GM12878 (cell line): ENCODE results near the gene ANAPC16. TPM values are rescaled to one million over a fixed set of nuclear protein-coding genes. Genes with fewer than 3 reads are reported as not detected.

Source experiments
- ATAC-seq: fragments of 200-7000 bp; cut with Tn5 transposase; 3 replicates; pipeline ENCODE4 v1.9.1; 2020; ENCODE audit warnings: mild to moderate bottlenecking, moderate library complexity
- BruUV-seq: library from RNA; stranded (reverse); fragments of 400-500 nt; replicated peaks from 2 replicates; lab custom pipeline; 2021; lab: Mats Ljungman, UMichigan
- CTCF ChIA-PET: fragments of 300-600 bp; sonication (Branson Sonifier 250); formaldehyde crosslinking; extraction: SDS; loops from one replicate; lab custom pipeline; 2021; ENCODE audit warnings: inconsistent platforms; lab: Yijun Ruan, JAX
- POLR2A ChIA-PET: fragments of 350-600 bp; formaldehyde crosslinking; extraction: SDS; loops from one replicate; lab custom pipeline; 2021; ENCODE audit warnings: inconsistent platforms; lab: Charles Lee
- RAD21 ChIA-PET: fragments of 300-600 bp; sonication (Branson Sonifier 250); formaldehyde crosslinking; loops from one replicate; lab custom pipeline; 2023; ENCODE audit warnings: antibody characterized with exemption; ENCODE audit not compliant: unreplicated experiment; lab: Charles Lee
- SMC1A ChIA-PET: fragments of 300-600 bp; sonication (Branson Sonifier 250); formaldehyde crosslinking; loops from one replicate; lab custom pipeline; 2023; ENCODE audit not compliant: unreplicated experiment, uncharacterized antibody; lab: Charles Lee
- DNase-seq: peaks from one replicate; pipeline ENCODE4 v3.0.0-alpha.2; 2011; ENCODE audit warnings: low read depth, low spot score
- FAIRE-seq: peaks from 3 replicates; lab custom pipeline; 2011; peaks lifted over from hg19 to GRCh38; lab: Jason Lieb, UNC
- H2AFZ ChIP-seq: 2 replicates; pipeline ENCODE4 v1.6.0; 2011; ENCODE audit warnings: low read depth, low read length, control low read depth; ENCODE audit not compliant: control insufficient read depth
- H3K27ac ChIP-seq: 2 replicates; pipeline ENCODE4 v1.5.1; 2011; ENCODE audit warnings: control low read depth; ENCODE audit not compliant: control insufficient read depth, insufficient read depth
- H3K27me3 ChIP-seq, 2 experiments: replicated peaks in 1 of 2; 2 replicates each; pipeline versions ENCODE4 v1.6.0 to v1.6.1; 2011; ENCODE audit warnings: low read length in 1 of 2; ENCODE audit not compliant: control insufficient read depth in 2 of 2, insufficient read depth in 2 of 2
- H3K36me3 ChIP-seq, 2 experiments: 2 replicates each; pipeline ENCODE4 v1.5.1; 2011; ENCODE audit warnings: low read length in 1 of 2; ENCODE audit not compliant: control insufficient read depth in 2 of 2, insufficient read depth in 2 of 2
- H3K4me1 ChIP-seq: 2 replicates; pipeline ENCODE4 v1.6.1; 2011; ENCODE audit warnings: mild to moderate bottlenecking, low read length, moderate library complexity, mixed read lengths; ENCODE audit not compliant: control insufficient read depth, insufficient read depth
- H3K4me2 ChIP-seq: 2 replicates; pipeline ENCODE4 v1.6.0; 2011; ENCODE audit warnings: control low read depth; ENCODE audit not compliant: control insufficient read depth, insufficient read depth
- H3K4me3 ChIP-seq: fragments of 200-600 bp; sonication (generic); 2 replicates; pipeline ENCODE4 v1.5.1; 2016
- H3K79me2 ChIP-seq: 2 replicates; pipeline ENCODE4 v1.6.0; 2011; ENCODE audit warnings: low read length; ENCODE audit not compliant: control insufficient read depth, insufficient read depth
- H3K9ac ChIP-seq: 2 replicates; pipeline ENCODE4 v1.8.0; 2011; ENCODE audit warnings: low read length, control low read depth, mixed read lengths; ENCODE audit not compliant: control insufficient read depth, insufficient read depth
- H3K9me3 ChIP-seq: replicated peaks from 3 replicates; pipeline ENCODE4 v1.5.1; 2011; ENCODE audit warnings: mild to moderate bottlenecking, low read length; ENCODE audit not compliant: control insufficient read depth, insufficient read depth
- H4K20me1 ChIP-seq: 2 replicates; pipeline ENCODE4 v1.6.0; 2011; ENCODE audit not compliant: control insufficient read depth, insufficient read depth
- CBFB ChIP-seq: IDR thresholded peaks from 2 replicates; pipeline ENCODE4 v1.6.1; 2016; ENCODE audit warnings: antibody characterized with exemption, low read depth
- IRF4 ChIP-seq: IDR thresholded peaks from 2 replicates; pipeline ENCODE4 v1.6.1; 2011; ENCODE audit warnings: low read depth, low read length
- MEF2B ChIP-seq: fragments of 450-650 bp; IDR thresholded peaks from 2 replicates; pipeline ENCODE4 v1.6.1; 2018; ENCODE audit warnings: mild to moderate bottlenecking, moderate library complexity; ENCODE audit not compliant: partially characterized antibody, poor library complexity, severe bottlenecking
- MYC ChIP-seq: IDR thresholded peaks from 2 replicates; pipeline ENCODE4 v1.6.1; 2011; ENCODE audit warnings: mild to moderate bottlenecking, low read length, moderate library complexity, inconsistent platforms; ENCODE audit not compliant: insufficient read depth, insufficient replicate concordance, insufficient read length, severe bottlenecking
- SP1 ChIP-seq: IDR thresholded peaks from one replicate; pipeline ENCODE4 v1.6.1; 2011; ENCODE audit warnings: low read depth, low read length
- WGBS: methylation state at CpG from one replicate; pipeline ENCODE4 v1.1.6; 2016; ENCODE audit warnings: low lambda C conversion rate; ENCODE audit not compliant: insufficient replicate concordance, insufficient coverage; ENCODE audit errors: missing lambda C conversion rate; 5-methylcytosine and 5-hydroxymethylcytosine counted together
- in situ Hi-C: fragments of 300-500 bp; cut with MboI; formaldehyde crosslinking; loops from 9 replicates; pipeline ENCODE4 v1.14.3; 2018; ENCODE audit warnings: mixed read lengths
- intact Hi-C: fragments of 100-400 bp; cut with micrococcal nuclease; formaldehyde crosslinking; loops from one replicate; pipeline ENCODE4 v1.14.2; 2022; ENCODE audit not compliant: unreplicated experiment
- polyA plus RNA-seq, 11 experiments: library from polyadenylated mRNA; depleted of rRNA in 4 of 11; unstranded in 6 of 11; stranded (reverse) in 5 of 11; fragments of >200 nt; fragmentation: Nextera tagmentation in 4 of 11; fragmentation: Illumina TruSeq in 1 of 11; extraction: Ambion mirVana in 4 of 11; extraction: Trizol in 1 of 11; gene quantifications; 1 replicate in 1 of 11; 2 replicates in 10 of 11; pipeline versions ENCODE4 v1.2.1 to v1.2.3, GENCODE V29; 2011 to 2016; ENCODE audit warnings: inconsistent platforms in 2 of 11, missing spikeins in 2 of 11, low read depth in 1 of 11
- total RNA-seq, 4 experiments: library from RNA; depleted of rRNA in 3 of 4; stranded (reverse); fragments of >200 nt in 3 of 4; fragmentation: Illumina TruSeq in 1 of 4; extraction: Trizol in 1 of 4; gene quantifications; 2 replicates each; pipeline versions ENCODE4 v1.2.1 to v1.2.3, GENCODE V29; 2013 to 2021
- TF ChIP-seq, protein P1 (sequence below): IDR thresholded peaks from 2 replicates; pipeline ENCODE4 v1.6.1; 2012; ENCODE audit warnings: improper control_type of control experiment, low read depth, low read length; ENCODE audit not compliant: insufficient replicate concordance

ANAPC16 gene
- total and polyA plus RNA-seq, 10 of the 15 experiments (the other 5 are each of a cell fraction or from before 2014, with no cell fraction given) = 66.9 to 208 (median 134) TPM

GRCh38 chr10:72201293-72201692 is 14.5 kb upstream of the ANAPC16 start:
- Histone ChIP-seq H3K4me3 (no peak overlapping the region), H3K4me1 (no peaks in the 10 kb centered on the region), H3K27ac (no peak overlapping the region), H2AFZ (no peak overlapping the region), H3K27me3 (no peaks in the 10 kb centered on the region), H3K36me3 (peaks cover 0 to 25% of the 10 kb centered on the region in 2 experiments; a peak in 1 of 4 replicates), H3K9me3 (no peaks in the 10 kb centered on the region), H4K20me1 (no peaks in the 10 kb centered on the region), H3K4me2 (no peak overlapping the region), H3K9ac (no peak overlapping the region), H3K79me2 (no peaks in the 10 kb centered on the region)
- POLR2A ChIA-PET = interaction anchor here (0.5 to 0.6 kb wide), 2 partner anchors 10 to 895 kb away, joined by 3 read pairs; no protein-coding TSS in a partner anchor
- WGBS = 99% methylated on average over 5 of the region's 5 CpGs
- no peak for TF ChIP-seq CBFB
- TF ChIP-seq IRF4 = no peak
- TF ChIP-seq, protein P1, sequence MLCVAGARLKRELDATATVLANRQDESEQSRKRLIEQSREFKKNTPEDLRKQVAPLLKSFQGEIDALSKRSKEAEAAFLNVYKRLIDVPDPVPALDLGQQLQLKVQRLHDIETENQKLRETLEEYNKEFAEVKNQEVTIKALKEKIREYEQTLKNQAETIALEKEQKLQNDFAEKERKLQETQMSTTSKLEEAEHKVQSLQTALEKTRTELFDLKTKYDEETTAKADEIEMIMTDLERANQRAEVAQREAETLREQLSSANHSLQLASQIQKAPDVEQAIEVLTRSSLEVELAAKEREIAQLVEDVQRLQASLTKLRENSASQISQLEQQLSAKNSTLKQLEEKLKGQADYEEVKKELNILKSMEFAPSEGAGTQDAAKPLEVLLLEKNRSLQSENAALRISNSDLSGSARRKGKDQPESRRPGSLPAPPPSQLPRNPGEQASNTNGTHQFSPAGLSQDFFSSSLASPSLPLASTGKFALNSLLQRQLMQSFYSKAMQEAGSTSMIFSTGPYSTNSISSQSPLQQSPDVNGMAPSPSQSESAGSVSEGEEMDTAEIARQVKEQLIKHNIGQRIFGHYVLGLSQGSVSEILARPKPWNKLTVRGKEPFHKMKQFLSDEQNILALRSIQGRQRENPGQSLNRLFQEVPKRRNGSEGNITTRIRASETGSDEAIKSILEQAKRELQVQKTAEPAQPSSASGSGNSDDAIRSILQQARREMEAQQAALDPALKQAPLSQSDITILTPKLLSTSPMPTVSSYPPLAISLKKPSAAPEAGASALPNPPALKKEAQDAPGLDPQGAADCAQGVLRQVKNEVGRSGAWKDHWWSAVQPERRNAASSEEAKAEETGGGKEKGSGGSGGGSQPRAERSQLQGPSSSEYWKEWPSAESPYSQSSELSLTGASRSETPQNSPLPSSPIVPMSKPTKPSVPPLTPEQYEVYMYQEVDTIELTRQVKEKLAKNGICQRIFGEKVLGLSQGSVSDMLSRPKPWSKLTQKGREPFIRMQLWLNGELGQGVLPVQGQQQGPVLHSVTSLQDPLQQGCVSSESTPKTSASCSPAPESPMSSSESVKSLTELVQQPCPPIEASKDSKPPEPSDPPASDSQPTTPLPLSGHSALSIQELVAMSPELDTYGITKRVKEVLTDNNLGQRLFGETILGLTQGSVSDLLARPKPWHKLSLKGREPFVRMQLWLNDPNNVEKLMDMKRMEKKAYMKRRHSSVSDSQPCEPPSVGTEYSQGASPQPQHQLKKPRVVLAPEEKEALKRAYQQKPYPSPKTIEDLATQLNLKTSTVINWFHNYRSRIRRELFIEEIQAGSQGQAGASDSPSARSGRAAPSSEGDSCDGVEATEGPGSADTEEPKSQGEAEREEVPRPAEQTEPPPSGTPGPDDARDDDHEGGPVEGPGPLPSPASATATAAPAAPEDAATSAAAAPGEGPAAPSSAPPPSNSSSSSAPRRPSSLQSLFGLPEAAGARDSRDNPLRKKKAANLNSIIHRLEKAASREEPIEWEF = no peak
- TF ChIP-seq MEF2B = no peak
- TF ChIP-seq SP1 = no peak
- TF ChIP-seq MYC = no peak
- no peak for DNase-seq
- no TSS peak for BruUV-seq
- CTCF ChIA-PET = no interaction called here
- RAD21 ChIA-PET = interaction anchor here (0.9 kb wide), 1 partner anchor 75 kb away, joined by 3 read pairs; no protein-coding TSS in a partner anchor
- ATAC-seq = no peak
- in situ Hi-C loops = no loop called here
- SMC1A ChIA-PET = interaction anchor here (0.9 to 1.3 kb wide), 2 partner anchors 22 to 62 kb away, joined by 3 read pairs; no protein-coding TSS in a partner anchor
- intact Hi-C loops = no loop called here
- no peak for FAIRE-seq
